ENCODE results near the gene KCNQ1OT1.

KCNQ1OT1 gene

DNA sequence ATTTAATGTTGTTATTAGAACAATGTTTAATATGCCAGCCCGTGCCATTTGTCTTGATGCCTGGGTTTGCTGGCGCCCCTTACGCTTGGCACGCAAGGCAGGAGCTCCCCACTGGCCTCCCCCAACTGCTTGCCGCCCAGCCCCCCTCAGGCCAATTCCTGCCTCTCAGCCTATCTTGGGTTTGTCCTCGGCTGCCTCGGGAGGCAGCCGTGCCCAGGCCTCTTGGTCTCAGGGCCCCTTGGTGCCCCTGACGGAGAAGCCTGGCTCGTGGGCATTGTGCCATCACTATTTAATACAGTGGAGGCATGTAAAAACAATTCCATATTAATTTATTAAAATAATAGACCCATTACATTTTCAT, 119.8 kb downstream of the KCNQ1OT1 start:
- H2BK12ac ChIP-seq (ENCODE audit: low read length in 2 of 2), result no peak overlapping the region
- H3K27me3 ChIP-seq (ENCODE audit: control insufficient read depth in 1 of 2, insufficient read depth in 1 of 2, low read length in 2 of 2), result peaks cover 0 to 8% of the 10 kb centered on the region in 2 experiments
- H2AFZ ChIP-seq (ENCODE audit: low read depth, low read length), result no peak overlapping the region
- H3K36me3 ChIP-seq (ENCODE audit: control insufficient read depth in 1 of 2, insufficient read depth in 2 of 2, low read depth in 1 of 2, low read length in 2 of 2), result no peaks in the 10 kb centered on the region
- H4K91ac ChIP-seq (ENCODE audit: low read length), result no peak overlapping the region
- H3K23ac ChIP-seq (ENCODE audit: low read length in 2 of 2), result no peak overlapping the region
- no peak for DNase-seq
- no peak overlapping the region for H3K18ac ChIP-seq (ENCODE audit: low read depth in 1 of 2, low read length in 2 of 2)
- H2BK15ac ChIP-seq (ENCODE audit: low read depth, poor library complexity, severe bottlenecking), result no peak overlapping the region
- no peak overlapping the region for H2BK120ac ChIP-seq (ENCODE audit: low read depth, low read length)
- H4K8ac ChIP-seq (ENCODE audit: low read length), result no peak overlapping the region
- no peak overlapping the region for H2BK5ac ChIP-seq (ENCODE audit: low read depth, low read length, poor library complexity, severe bottlenecking)
- no peak overlapping the region for H3K4ac ChIP-seq (ENCODE audit: low read depth in 1 of 2, low read length in 2 of 2)
- H3K79me1 ChIP-seq (replicated peaks; ENCODE audit: low read length, poor library complexity, severe bottlenecking), result no peaks in the 10 kb centered on the region
- H3K9me3 ChIP-seq (ENCODE audit: control insufficient read depth, low read length), result no peaks in the 10 kb centered on the region
- no peak overlapping the region for H3K4me3 ChIP-seq (ENCODE audit: insufficient read depth in 1 of 2, low read depth in 1 of 2, low read length in 2 of 2)
- no peak overlapping the region for H3K27ac ChIP-seq (ENCODE audit: low read length, poor library complexity, severe bottlenecking)
- H3K9ac ChIP-seq (ENCODE audit: low read length), result no peak overlapping the region
- H3K4me1 ChIP-seq (ENCODE audit: control insufficient read depth, insufficient read depth, low read depth, low read length), result peaks cover 39% of the 10 kb centered on the region
- H3K4me2 ChIP-seq (ENCODE audit: low read length, poor library complexity, severe bottlenecking), result no peak overlapping the region
- no peak overlapping the region for H2AK5ac ChIP-seq (ENCODE audit: low read length, severe bottlenecking)
- WGBS, result 90% methylated on average over 9 of the region's 10 CpGs
- H3K14ac ChIP-seq (ENCODE audit: low read length in 2 of 2), result no peak overlapping the region

- Histone ChIP-seq H2AFZ (ENCODE audit: low read depth, low read length) (no peak overlapping the region), H2BK12ac (ENCODE audit: low read length in 2 of 2) (no peak overlapping the region)
- no peak for DNase-seq
Measured at GRCh38 chr11:2579315-2580060, 120.3 kb downstream of the KCNQ1OT1 start.

DNA sequence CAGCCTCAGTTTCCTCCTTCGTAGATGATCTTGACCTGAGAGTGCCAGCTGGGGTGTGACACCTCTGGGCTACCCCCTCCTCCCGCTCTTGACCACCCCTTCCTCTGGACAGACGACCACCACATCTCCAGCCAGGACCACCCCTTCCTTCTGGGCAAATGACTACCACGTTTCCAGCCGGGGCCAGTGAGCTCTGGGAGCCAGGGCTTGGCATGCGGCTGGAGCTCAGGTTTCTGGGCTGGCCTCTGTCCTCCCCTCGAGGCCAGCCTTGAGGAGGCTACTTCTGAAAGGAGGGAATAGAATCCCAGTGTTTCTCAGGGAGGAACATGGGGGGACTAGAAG, 120.9 kb downstream of the KCNQ1OT1 start:
- Histone ChIP-seq H4K91ac (ENCODE audit: low read length) (no peak overlapping the region), H3K27ac (ENCODE audit: low read length, poor library complexity, severe bottlenecking) (no peak overlapping the region), H3K27me3 (ENCODE audit: control insufficient read depth in 1 of 2, insufficient read depth in 1 of 2, low read length in 2 of 2) (peaks cover 0 to 7% of the 10 kb centered on the region in 2 experiments), H2BK5ac (ENCODE audit: low read depth, low read length, poor library complexity, severe bottlenecking) (no peak overlapping the region), H3K9ac (ENCODE audit: low read length) (no peak overlapping the region), H2BK15ac (ENCODE audit: low read depth, poor library complexity, severe bottlenecking) (no peak overlapping the region), H3K4me3 (ENCODE audit: insufficient read depth in 1 of 2, low read depth in 1 of 2, low read length in 2 of 2) (no peak overlapping the region), H3K36me3 (ENCODE audit: control insufficient read depth in 1 of 2, insufficient read depth in 2 of 2, low read depth in 1 of 2, low read length in 2 of 2) (no peaks in the 10 kb centered on the region), H4K8ac (ENCODE audit: low read length) (no peak overlapping the region), H3K23ac (ENCODE audit: low read length in 2 of 2) (no peak overlapping the region), H2BK12ac (ENCODE audit: low read length in 2 of 2) (no peak overlapping the region), H2BK120ac (ENCODE audit: low read depth, low read length) (no peak overlapping the region), H3K18ac (ENCODE audit: low read depth in 1 of 2, low read length in 2 of 2) (no peak overlapping the region), H2AFZ (ENCODE audit: low read depth, low read length) (no peak overlapping the region), H3K9me3 (ENCODE audit: control insufficient read depth, low read length) (no peaks in the 10 kb centered on the region), H3K4me1 (ENCODE audit: control insufficient read depth, insufficient read depth, low read depth, low read length) (peaks cover 44% of the 10 kb centered on the region), H3K79me1 (replicated peaks; ENCODE audit: low read length, poor library complexity, severe bottlenecking) (no peaks in the 10 kb centered on the region), H3K14ac (ENCODE audit: low read length in 2 of 2) (no peak overlapping the region), H3K4ac (ENCODE audit: low read depth in 1 of 2, low read length in 2 of 2) (no peak overlapping the region), H3K4me2 (ENCODE audit: low read length, poor library complexity, severe bottlenecking) (no peak overlapping the region), H2AK5ac (ENCODE audit: low read length, severe bottlenecking) (no peak overlapping the region)
- DNase-seq, result no peak
- whole genome bisulfite sequencing, result 93% methylated on average over 6 of the region's 7 CpGs

More at GRCh38 chr11:2579315-2580060, 120.3 kb downstream of the KCNQ1OT1 start:
- Histone ChIP-seq H3K79me1 (replicated peaks; ENCODE audit: low read length, poor library complexity, severe bottlenecking) (no peaks in the 10 kb centered on the region), H3K4me3 (ENCODE audit: insufficient read depth in 1 of 2, low read depth in 1 of 2, low read length in 2 of 2) (no peak overlapping the region), H3K27ac (ENCODE audit: low read length, poor library complexity, severe bottlenecking) (no peak overlapping the region), H3K18ac (ENCODE audit: low read depth in 1 of 2, low read length in 2 of 2) (no peak overlapping the region), H4K8ac (ENCODE audit: low read length) (no peak overlapping the region), H3K23ac (ENCODE audit: low read length in 2 of 2) (no peak overlapping the region), H2BK120ac (ENCODE audit: low read depth, low read length) (no peak overlapping the region), H3K4me2 (ENCODE audit: low read length, poor library complexity, severe bottlenecking) (no peak overlapping the region), H2AK5ac (ENCODE audit: low read length, severe bottlenecking) (no peak overlapping the region), H3K36me3 (ENCODE audit: control insufficient read depth in 1 of 2, insufficient read depth in 2 of 2, low read depth in 1 of 2, low read length in 2 of 2) (no peaks in the 10 kb centered on the region), H3K27me3 (ENCODE audit: control insufficient read depth in 1 of 2, insufficient read depth in 1 of 2, low read length in 2 of 2) (peaks cover 0 to 7% of the 10 kb centered on the region in 2 experiments), H3K9me3 (ENCODE audit: control insufficient read depth, low read length) (no peaks in the 10 kb centered on the region), H4K91ac (ENCODE audit: low read length) (no peak overlapping the region), H3K4me1 (ENCODE audit: control insufficient read depth, insufficient read depth, low read depth, low read length) (peaks cover 44% of the 10 kb centered on the region), H3K9ac (ENCODE audit: low read length) (no peak overlapping the region), H2BK5ac (ENCODE audit: low read depth, low read length, poor library complexity, severe bottlenecking) (no peak overlapping the region), H2BK15ac (ENCODE audit: low read depth, poor library complexity, severe bottlenecking) (no peak overlapping the region), H3K4ac (ENCODE audit: low read depth in 1 of 2, low read length in 2 of 2) (no peak overlapping the region), H3K14ac (ENCODE audit: low read length in 2 of 2) (no peak overlapping the region)
- WGBS, result 58% methylated on average over 10 of the region's 17 CpGs

DNA sequence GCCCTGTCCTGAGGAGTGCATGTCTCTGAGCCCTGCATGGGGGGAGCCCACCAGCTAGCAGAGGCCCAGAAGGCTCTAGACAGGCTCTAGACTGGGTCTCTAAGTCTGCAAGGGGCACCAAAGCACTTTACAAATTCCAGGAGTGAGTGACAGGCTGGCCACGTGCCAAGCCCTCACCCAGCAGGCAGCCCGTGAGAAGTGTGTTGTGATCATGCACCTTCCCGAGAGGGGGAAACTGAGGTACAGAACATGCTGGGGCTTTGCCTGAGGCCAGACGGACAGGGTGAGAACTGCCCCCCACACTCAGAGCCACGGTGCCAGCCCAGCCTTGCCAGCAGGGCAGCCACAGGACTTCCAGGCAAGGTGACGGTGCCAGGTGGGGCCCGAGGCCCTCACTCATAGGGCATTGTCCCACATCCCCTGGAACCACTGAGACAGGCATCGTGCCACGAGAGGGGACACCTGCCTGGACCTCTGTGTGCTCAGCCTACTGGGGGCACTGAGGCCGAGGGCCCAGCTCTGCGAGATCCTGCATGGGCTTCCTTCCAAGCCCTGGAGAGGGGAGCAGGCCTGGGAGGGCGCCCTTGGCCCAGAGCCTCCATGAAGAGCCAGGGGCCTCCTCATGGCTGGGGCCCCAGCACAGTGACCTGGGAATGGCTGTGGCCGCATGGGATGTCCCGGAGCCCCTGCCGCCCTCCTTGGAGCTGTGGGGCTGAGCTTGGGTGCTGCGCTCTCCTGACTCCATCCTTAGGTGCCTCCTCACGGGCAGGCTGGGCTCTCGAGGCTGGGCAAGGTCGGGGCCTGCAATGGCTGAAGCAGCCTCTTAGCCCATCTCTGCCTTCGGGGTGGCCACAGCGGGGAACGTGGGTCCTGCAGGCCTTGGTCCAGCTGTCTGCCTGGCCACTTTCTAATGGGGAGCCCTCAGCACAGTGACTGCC, 121.5 kb downstream of the KCNQ1OT1 start:
- Histone ChIP-seq H3K4ac (ENCODE audit: low read depth in 1 of 2, low read length in 2 of 2) (no peak overlapping the region), H3K4me1 (ENCODE audit: control insufficient read depth, insufficient read depth, low read depth, low read length) (peaks cover 42% of the 10 kb centered on the region)
- 89% methylated on average over 22 of the region's 22 CpGs for WGBS

More for the DNA sequence above, 121.5 kb downstream of the KCNQ1OT1 start:
- H3K36me3 ChIP-seq (ENCODE audit: control insufficient read depth in 1 of 2, insufficient read depth in 2 of 2, low read depth in 1 of 2, low read length in 2 of 2), result no peaks in the 10 kb centered on the region
- no peak overlapping the region for H3K14ac ChIP-seq (ENCODE audit: low read length in 2 of 2)
- no peak overlapping the region for H2BK120ac ChIP-seq (ENCODE audit: low read depth, low read length)
- no peak overlapping the region for H3K4me2 ChIP-seq (ENCODE audit: low read length, poor library complexity, severe bottlenecking)
- H3K18ac ChIP-seq (ENCODE audit: low read depth in 1 of 2, low read length in 2 of 2), result no peak overlapping the region
- no peak for DNase-seq
- H3K27ac ChIP-seq (ENCODE audit: low read length, poor library complexity, severe bottlenecking), result no peak overlapping the region
- no peak overlapping the region for H3K9ac ChIP-seq (ENCODE audit: low read length)
- no peak overlapping the region for H2BK5ac ChIP-seq (ENCODE audit: low read depth, low read length, poor library complexity, severe bottlenecking)
- H2BK12ac ChIP-seq (ENCODE audit: low read length in 2 of 2), result no peak overlapping the region
- no peaks in the 10 kb centered on the region for H3K79me1 ChIP-seq (replicated peaks; ENCODE audit: low read length, poor library complexity, severe bottlenecking)
- no peak overlapping the region for H4K8ac ChIP-seq (ENCODE audit: low read length)
- peak overlapping the region; percentile 8 for H4K91ac ChIP-seq (ENCODE audit: low read length)
- H2BK15ac ChIP-seq (ENCODE audit: low read depth, poor library complexity, severe bottlenecking), result no peak overlapping the region
- H3K9me3 ChIP-seq (ENCODE audit: control insufficient read depth, low read length), result no peaks in the 10 kb centered on the region
- no peak overlapping the region for H3K23ac ChIP-seq (ENCODE audit: low read length in 2 of 2)
- no peak overlapping the region for H2AFZ ChIP-seq (ENCODE audit: low read depth, low read length)
- no peak overlapping the region for H3K4me3 ChIP-seq (ENCODE audit: insufficient read depth in 1 of 2, low read depth in 1 of 2, low read length in 2 of 2)
- H2AK5ac ChIP-seq (ENCODE audit: low read length, severe bottlenecking), result no peak overlapping the region
- peaks cover 0 to 7% of the 10 kb centered on the region in 2 experiments for H3K27me3 ChIP-seq (ENCODE audit: control insufficient read depth in 1 of 2, insufficient read depth in 1 of 2, low read length in 2 of 2)

All from mesenchymal stem cell (in vitro differentiated cells and primary cell).